ENCODE measurements around the gene CCSER2.

The CCSER2 gene

DNA sequence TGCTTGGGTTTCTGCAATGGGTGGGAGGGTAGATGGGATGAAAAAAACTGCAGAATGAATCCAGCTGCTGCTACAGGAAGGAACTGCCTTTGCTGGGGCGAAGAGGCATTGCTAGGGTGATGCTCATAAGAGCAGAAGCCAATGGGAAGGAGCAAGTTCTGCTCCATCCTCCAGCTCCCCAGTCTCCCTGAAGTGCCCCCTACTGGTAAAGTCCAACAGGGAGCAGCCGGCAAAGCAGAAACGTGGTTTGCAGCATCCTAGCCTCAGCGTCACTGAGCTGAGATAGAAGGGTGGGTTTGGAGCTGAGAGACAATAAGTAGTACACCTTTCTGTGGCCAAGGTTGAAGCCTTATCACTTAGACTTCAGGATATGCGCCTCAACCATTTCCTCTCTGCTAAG lies 220.5 kb downstream of the CCSER2 start:
- no peak for DNase-seq (ENCODE audit: low read depth)

DNA sequence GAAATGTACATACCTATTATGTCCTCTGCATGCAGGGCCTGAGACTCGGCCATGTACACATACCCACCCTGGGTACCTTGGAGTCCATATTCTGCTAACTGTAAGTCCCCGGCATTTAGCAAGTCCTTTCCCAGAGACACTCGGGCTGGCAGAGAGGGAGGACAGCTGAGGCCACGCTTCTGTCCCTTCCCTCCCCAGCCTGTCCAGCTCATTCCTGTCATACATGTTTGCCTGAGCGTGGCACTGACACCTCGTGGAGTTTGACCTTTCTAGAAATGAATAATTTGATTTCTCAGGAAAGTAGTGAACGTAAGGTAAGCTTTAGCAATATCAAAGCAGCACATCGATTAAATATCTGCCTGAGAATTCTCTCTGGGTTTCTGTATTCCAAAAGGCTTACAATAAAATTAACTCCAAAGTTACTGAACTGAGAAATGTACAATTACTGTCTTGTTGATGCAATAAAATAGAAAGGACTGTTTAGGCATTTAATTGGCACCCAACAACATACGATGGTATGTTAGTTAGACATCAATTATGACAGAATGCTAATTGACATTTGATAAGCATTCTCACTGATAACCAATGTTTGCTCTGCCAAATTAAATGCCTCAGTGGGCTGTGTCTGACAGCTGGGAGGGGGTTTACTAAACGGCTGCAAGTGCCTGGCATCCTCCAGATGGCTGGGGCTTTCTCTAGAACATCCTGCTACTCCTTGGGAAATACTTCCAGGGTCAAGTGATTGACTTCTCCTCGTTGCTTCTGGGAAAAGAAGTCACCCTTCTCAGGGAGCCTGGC lies 221.2 kb downstream of the CCSER2 start:
- DNase-seq (ENCODE audit: low read depth), result no peak

DNA sequence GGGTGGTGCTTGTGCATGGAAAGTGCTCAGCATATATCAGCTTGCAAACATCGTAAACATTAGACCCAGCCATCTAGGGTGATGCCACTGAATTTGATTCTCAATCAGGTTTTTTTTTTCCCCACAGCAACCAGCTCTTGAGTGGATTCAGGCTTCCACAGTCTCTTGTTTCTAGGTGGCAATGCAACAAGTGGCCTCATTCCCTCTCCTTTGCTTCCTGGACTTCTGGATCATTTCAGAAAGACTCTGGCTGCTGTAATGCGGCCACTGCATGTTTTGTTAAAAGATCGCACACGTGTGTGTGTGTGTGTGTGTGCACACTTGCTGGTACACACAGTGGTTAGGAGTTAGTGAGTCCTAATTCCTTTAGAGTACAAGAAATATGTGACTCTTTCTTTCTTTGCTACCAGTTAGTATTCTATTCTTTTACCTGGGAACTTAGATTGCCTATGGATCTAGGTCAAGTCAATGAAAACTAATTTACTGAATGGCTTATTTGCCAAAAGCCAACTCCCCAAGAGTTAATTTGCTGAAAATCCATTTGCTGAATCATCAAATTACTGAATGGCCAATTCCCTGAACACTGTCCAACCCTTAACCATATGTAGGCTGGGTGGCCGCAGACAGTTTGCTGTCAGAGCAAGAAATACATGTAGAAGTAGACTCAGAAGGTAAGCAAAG lies 222.5 kb downstream of the CCSER2 start:
- DNase-seq (ENCODE audit: low read depth), result no peak

DNA sequence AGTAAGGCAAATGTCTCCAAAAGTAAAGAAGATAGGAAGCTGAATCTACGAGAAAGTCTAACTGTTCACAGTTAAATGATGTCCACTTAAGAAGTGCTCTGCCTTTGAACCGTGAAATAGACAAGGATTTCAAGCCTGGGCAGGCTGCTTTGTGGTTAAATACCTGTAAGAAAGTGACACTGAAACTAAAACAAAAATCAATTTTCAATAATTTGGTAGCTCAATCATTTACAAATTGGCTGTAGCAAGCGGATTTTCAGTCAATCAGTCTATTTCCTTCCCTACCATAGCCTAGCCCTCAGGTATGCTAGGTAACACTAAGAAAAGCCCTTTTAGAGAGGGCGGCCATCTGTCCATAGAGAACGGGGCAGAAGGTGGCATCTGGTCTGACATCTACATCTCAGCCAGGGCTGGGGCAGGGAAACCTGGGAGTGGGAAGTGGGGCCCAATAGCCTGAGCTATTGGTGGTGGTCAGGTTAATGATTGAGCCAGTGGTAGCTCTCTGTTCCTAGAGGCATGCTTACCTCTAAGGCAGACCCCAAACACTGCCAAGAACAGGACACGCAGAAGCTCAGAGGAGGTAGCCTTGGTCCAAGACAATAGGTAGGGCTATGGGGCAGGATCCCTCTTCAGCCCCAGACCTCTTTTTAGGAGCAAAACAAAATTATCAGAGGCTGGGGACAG lies 223.2 kb downstream of the CCSER2 start:
- DNase-seq (ENCODE audit: low read depth), result no peak

DNA sequence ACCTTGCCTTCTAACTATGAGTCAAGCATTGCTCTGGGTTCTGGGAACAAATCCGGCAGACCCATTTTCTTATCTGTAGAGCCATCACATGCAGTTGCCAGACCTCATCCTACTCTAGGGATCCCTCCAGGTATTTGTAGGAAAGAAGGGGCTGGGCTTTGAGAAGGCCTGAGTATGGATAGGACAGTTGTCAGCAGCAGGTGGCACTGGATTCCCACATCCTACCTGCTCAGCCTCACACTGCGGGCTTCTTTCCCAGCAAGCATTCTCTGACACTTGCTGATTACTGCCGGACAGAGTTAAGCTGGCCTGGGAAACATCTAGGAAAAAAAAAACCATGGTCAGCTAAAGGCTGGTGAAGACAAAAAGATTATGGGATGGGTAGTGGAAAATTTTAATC lies 224.1 kb downstream of the CCSER2 start:
- DNase-seq (ENCODE audit: low read depth), result no peak

DNA sequence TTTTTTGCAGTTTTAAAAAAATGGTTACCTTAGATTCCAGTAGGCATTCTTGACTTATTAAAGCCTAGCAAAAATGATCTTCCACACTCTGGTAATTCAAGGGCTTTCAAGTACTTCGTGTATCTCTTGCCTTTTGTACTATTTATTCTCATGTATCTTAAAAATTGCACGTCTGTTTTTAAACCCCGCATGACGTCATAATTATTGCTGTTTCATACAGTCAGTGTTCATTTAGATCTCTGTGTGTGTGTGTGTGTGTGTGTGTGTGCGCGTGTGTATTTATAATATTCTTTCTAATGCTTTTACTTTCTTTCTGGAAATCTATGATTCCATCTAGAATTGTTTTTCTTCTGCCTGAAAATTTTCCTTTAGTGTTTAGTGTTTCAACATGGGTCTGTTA lies 234.2 kb downstream of the CCSER2 start:
- DNase-seq (ENCODE audit: low read depth), result no peak

- DNase-seq (ENCODE audit: low read depth), result no peak
Measured at GRCh38 chr10:84563355-84563754, 235.0 kb downstream of the CCSER2 start.

GRCh38 chr10:84563868-84564267 lies 235.5 kb downstream of the CCSER2 start:
- DNase-seq (ENCODE audit: low read depth), result no peak

DNA sequence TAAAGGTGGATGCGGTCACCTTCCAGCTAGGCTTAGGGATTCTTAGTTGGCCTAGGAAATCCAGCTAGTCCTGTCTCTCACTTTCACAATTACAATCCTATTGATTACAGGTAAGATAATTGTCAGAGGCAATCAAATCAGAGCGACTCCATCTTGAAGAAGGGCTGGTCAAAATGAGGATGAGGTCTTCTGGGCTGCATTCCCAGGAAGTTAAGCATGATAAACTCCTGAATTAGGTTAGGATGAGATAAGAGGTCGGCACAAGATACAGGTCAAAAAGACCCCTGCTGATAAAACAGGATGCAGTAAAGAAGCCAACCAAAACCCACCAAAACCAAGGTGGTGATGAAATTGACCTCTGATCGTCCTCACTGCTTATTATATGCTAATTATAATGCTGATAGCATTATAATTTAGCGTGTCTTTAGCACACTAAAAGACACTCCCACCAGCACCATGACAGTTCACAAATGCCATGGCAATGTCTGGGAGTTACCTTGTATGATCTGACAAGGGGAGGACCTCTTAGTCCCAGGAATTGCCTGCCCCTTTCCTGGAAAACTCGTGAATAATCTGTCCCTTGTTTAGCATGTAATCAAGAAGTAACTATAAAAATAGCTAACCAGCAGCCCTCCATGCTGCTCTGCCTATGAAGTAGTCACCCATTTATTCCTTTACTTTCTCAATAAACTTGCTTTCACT lies 237.6 kb downstream of the CCSER2 start:
- no peak for DNase-seq (ENCODE audit: low read depth)

DNA sequence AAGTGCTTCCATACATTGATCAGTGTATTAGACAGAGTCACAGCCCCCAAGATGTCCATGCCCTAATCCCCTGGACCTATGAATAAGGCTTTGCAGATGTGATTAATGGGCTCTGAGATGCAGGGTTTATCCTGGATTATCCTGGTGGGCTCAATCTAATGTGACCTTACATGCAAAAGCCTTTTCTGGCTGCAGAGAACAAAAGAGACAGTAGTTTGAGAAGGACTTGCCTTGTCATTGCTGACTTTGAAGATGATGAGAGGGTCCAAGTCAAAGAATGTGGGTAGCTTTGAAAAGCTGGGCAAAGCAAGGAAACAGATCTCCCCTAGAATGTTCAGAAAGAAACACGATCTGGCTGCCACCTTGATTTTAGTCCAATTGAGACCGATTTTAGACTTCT lies 238.7 kb downstream of the CCSER2 start:
- DNase-seq (ENCODE audit: low read depth), result no peak

Measured in stimulated activated CD4-positive, alpha-beta T cell treated with anti-CD3 and anti-CD28 coated beads, Interleukin-2, amount 100 ng/mL, for 4 hours (primary cell).